Cardiac muscle cell (in vitro differentiated cells and primary cell): ENCODE measurements around the gene TMEM235. TPM values are rescaled to one million over a fixed set of nuclear protein-coding genes. Genes with fewer than 3 reads are reported as not detected.

Source experiments
- DNase-seq, 2 donors: peaks; one replicate each; pipeline versions ENCODE4 v3.0.0 to v3.0.0-alpha.2; 2010 to 2017; ENCODE audit warnings: low read depth in 1 of 2, low spot score in 1 of 2
- H3K27ac ChIP-seq: fragments of 200-600 bp; sonication (generic); 2 replicates; pipeline ENCODE4 v1.5.1; 2016
- H3K27me3 ChIP-seq: fragments of 200-600 bp; sonication (generic); 2 replicates; pipeline ENCODE4 v1.6.0; 2016; ENCODE audit warnings: control low read depth
- H3K36me3 ChIP-seq: fragments of 200-600 bp; sonication (generic); 2 replicates; pipeline ENCODE4 v1.5.1; 2016; ENCODE audit warnings: control low read depth
- H3K4me1 ChIP-seq: fragments of 200-600 bp; sonication (generic); 2 replicates; pipeline ENCODE4 v1.8.1; 2017; ENCODE audit warnings: low read depth, mild to moderate bottlenecking, mixed run types
- H3K4me3 ChIP-seq: fragments of 200-600 bp; sonication (generic); 2 replicates; pipeline ENCODE4 v1.5.1; 2016; ENCODE audit warnings: mild to moderate bottlenecking
- H3K9me3 ChIP-seq: fragments of 200-600 bp; sonication (generic); 2 replicates; pipeline ENCODE4 v1.5.1; 2017; ENCODE audit warnings: low read depth, mild to moderate bottlenecking, control low read depth
- CTCF ChIP-seq: IDR thresholded peaks from 2 replicates; pipeline ENCODE4 v1.5.1; 2012; ENCODE audit warnings: low read depth, mild to moderate bottlenecking, low read length
- polyA plus RNA-seq: library from polyadenylated mRNA; unstranded; fragments of >200 nt; fragmentation: Nextera tagmentation; extraction: Ambion mirVana; gene quantifications from 2 replicates; pipeline ENCODE4 v1.2.1, GENCODE V29; 2016
- total RNA-seq: library from RNA; depleted of rRNA; stranded (reverse); fragments of >200 nt; gene quantifications from 2 replicates; pipeline ENCODE4 v1.2.3, GENCODE V29; 2016

TMEM235 gene
- total and polyA plus RNA-seq, 2 experiments from 2014 or later = 2.0 to 2.3 TPM

DNA sequence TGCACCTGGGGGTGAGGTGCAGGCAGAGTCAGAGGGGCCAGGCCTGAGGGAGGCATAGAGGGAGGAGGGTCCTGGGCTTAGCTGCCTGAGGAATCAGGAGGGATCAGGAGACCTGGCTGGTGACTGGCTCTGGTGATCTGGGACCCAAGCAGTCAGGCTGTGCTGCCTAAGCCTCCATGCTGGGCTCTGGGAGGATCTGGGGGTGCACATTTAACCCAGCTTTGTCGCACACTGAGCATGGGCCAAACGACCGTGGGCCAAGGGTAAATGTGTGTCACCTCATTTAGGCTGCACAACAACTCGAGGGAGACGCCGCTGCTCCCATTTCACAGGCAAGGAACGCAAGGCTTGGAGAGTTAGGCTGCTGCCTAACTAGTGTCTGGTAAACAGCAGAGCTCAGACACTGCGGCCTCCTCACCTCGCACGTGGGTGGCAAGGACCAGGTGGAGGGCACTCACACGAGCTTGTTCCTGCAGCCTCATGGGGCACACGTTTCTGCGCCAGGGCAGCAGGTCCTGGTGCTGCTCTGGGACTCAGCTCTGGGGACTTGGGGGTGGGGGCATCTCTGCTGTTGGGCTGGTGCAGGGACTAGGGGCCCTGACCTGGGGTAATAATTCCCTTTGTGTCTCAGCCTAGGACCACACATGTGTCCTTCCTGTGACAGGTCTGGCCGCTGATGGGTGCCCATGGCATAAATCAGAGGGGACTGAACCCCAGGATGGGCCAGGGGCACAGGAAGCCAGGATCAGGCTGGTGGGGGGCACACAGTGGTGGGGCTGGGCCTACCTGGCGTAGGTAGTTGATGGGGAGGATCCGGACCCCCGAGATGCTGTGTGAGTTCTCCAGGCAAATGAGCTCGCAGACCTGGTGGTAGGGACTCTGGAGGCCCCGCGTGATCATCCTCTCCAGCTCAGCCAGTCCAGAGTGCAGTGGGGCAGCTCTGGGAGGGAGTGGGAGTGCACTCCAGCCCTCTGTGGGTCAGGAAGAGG is 18.7 kb downstream of the TMEM235 start:
- DNase-seq = no peak
- no peaks in the 10 kb centered on the region for H3K36me3 ChIP-seq
- H3K9me3 ChIP-seq = no peaks in the 10 kb centered on the region
- H3K27me3 ChIP-seq = no peaks in the 10 kb centered on the region
- H3K27ac ChIP-seq = no peak overlapping the region
- TF ChIP-seq CTCF = no peak
- peaks cover 17% of the 10 kb centered on the region for H3K4me1 ChIP-seq
- no peak overlapping the region for H3K4me3 ChIP-seq

DNA sequence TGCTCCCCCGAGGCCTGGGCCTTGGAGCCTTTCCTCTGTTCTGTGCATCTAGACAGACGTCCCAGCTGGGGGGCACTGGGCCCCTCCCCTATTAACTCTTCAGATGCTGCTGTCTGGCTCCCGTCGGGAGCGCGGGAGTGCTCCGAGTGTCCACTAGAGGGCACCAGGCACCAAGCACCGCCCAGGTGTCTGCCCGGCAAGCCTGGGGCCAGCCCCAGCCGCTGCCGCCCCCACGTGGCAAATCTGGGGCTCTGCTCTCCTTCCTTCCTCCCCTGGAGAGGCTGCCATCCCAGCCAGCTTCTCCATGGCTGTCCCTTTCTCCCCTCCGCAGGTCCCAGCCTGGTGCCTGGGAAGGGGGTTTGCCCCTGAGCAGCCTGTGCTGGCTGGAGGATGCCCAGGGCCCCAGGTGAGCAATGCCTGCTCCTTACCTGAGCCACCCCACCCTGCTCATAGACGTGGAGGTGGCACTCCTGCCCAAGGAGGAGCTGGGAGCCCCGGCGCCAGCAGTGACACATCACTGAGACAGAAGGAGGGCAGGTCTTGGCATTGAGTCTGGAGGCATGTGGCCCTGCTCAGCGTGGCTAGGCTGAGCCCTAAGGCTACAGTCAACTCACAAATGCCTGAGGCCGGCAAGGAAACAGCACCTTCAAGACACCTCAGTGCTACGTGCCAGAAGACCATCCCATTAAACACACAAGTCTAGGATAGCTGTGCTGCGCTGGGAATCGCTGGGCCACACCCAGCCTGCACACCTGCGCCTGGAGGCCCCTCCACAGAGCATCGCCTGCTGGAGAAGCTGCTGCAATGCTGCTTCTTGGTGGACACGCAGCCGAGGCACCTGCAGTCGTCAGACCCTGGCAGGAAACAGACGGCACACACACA is 19.7 kb downstream of the TMEM235 start:
- H3K4me3 ChIP-seq = no peak overlapping the region
- H3K36me3 ChIP-seq = no peaks in the 10 kb centered on the region
- H3K27me3 ChIP-seq = no peaks in the 10 kb centered on the region
- H3K27ac ChIP-seq = peak overlapping the region; percentile 60
- peak; percentile 91 to 92 for DNase-seq
- no peaks in the 10 kb centered on the region for H3K9me3 ChIP-seq
- peak; percentile 99 for TF ChIP-seq CTCF
- peaks cover 27% of the 10 kb centered on the region for H3K4me1 ChIP-seq

DNA sequence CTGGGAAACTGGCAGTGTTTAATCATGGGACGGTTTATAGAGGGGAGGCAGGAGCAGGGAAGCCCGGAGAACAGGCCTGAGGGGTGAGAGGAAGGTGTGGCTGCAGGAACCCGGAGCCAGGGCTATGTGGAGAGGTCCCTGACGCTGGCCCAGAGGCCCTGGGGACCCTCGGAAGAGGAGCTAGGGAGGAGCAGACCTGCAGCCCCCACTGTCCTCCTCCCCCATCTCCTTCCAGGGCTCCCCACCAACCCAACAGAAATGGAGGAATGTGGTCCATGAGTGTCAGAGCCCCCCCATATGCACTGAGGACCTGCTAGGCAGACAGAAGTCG is 20.3 kb downstream of the TMEM235 start:
- H3K4me3 ChIP-seq = no peak overlapping the region

GRCh38 chr17:78252111-78252634 is 20.7 kb downstream of the TMEM235 start:
- Histone ChIP-seq H3K27me3 (no peaks in the 10 kb centered on the region), H3K9me3 (no peaks in the 10 kb centered on the region), H3K4me3 (no peak overlapping the region), H3K36me3 (no peaks in the 10 kb centered on the region), H3K4me1 (peaks cover 35% of the 10 kb centered on the region), H3K27ac (no peak overlapping the region)
- TF ChIP-seq CTCF = no peak
- no peak for DNase-seq

More for the DNA sequence above, 20.3 kb downstream of the TMEM235 start:
- Histone ChIP-seq H3K27me3 (no peaks in the 10 kb centered on the region), H3K27ac (peak overlapping the region; percentile 60), H3K4me1 (peaks cover 31% of the 10 kb centered on the region), H3K9me3 (no peaks in the 10 kb centered on the region), H3K36me3 (no peaks in the 10 kb centered on the region)
- no peak for DNase-seq
- TF ChIP-seq CTCF = no peak
